PFSK-1 (cell line): ENCODE data around the gene SH3GL1.

Source experiments
- FOXP2 ChIP-seq: optimal IDR thresholded peaks from 2 replicates; pipeline ENCODE3; 2011; ENCODE audit warnings: borderline replicate concordance, control low read depth, inconsistent platforms; ENCODE audit not compliant: insufficient read depth; ENCODE audit errors: extremely low read length, extremely low read depth
- POLR2AphosphoS5 ChIP-seq: IDR thresholded peaks from 2 replicates; pipeline ENCODE4 v1.6.1; 2012; ENCODE audit warnings: low read depth, mild to moderate bottlenecking, control low read depth, low read length, moderate library complexity
- SIN3A ChIP-seq: IDR thresholded peaks from 2 replicates; pipeline ENCODE4 v1.6.1; 2012; ENCODE audit warnings: mild to moderate bottlenecking, low read length, moderate library complexity, borderline replicate concordance; ENCODE audit not compliant: insufficient read depth
- TAF1 ChIP-seq: IDR thresholded peaks from 2 replicates; pipeline ENCODE4 v1.6.1; 2012; ENCODE audit warnings: low read length, control low read depth, borderline replicate concordance; ENCODE audit not compliant: insufficient read depth
- TF ChIP-seq, protein P1 (sequence below), 2 experiments: IDR thresholded peaks; 2 replicates each; pipeline versions ENCODE4 v1.6.1 to v1.8.0; 2011 to 2012; ENCODE audit warnings: low read depth in 2 of 2, low read length in 2 of 2, control low read depth in 1 of 2, inconsistent platforms in 1 of 2, mild to moderate bottlenecking in 1 of 2, moderate library complexity in 1 of 2; ENCODE audit not compliant: insufficient read depth in 1 of 2

Gene SH3GL1

GRCh38 chr19:4369109-4369887 lies 31.0 kb downstream of the SH3GL1 start:
- TF ChIP-seq POLR2AphosphoS5 (no peak), FOXP2 (no peak), TAF1 (no peak), SIN3A (no peak)
- TF ChIP-seq, protein P1, sequence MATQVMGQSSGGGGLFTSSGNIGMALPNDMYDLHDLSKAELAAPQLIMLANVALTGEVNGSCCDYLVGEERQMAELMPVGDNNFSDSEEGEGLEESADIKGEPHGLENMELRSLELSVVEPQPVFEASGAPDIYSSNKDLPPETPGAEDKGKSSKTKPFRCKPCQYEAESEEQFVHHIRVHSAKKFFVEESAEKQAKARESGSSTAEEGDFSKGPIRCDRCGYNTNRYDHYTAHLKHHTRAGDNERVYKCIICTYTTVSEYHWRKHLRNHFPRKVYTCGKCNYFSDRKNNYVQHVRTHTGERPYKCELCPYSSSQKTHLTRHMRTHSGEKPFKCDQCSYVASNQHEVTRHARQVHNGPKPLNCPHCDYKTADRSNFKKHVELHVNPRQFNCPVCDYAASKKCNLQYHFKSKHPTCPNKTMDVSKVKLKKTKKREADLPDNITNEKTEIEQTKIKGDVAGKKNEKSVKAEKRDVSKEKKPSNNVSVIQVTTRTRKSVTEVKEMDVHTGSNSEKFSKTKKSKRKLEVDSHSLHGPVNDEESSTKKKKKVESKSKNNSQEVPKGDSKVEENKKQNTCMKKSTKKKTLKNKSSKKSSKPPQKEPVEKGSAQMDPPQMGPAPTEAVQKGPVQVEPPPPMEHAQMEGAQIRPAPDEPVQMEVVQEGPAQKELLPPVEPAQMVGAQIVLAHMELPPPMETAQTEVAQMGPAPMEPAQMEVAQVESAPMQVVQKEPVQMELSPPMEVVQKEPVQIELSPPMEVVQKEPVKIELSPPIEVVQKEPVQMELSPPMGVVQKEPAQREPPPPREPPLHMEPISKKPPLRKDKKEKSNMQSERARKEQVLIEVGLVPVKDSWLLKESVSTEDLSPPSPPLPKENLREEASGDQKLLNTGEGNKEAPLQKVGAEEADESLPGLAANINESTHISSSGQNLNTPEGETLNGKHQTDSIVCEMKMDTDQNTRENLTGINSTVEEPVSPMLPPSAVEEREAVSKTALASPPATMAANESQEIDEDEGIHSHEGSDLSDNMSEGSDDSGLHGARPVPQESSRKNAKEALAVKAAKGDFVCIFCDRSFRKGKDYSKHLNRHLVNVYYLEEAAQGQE (IDR thresholded peaks at IDR 0.05; ENCODE audit: insufficient read depth in 1 of 2, low read depth in 2 of 2, low read length in 2 of 2), result no peak

DNA sequence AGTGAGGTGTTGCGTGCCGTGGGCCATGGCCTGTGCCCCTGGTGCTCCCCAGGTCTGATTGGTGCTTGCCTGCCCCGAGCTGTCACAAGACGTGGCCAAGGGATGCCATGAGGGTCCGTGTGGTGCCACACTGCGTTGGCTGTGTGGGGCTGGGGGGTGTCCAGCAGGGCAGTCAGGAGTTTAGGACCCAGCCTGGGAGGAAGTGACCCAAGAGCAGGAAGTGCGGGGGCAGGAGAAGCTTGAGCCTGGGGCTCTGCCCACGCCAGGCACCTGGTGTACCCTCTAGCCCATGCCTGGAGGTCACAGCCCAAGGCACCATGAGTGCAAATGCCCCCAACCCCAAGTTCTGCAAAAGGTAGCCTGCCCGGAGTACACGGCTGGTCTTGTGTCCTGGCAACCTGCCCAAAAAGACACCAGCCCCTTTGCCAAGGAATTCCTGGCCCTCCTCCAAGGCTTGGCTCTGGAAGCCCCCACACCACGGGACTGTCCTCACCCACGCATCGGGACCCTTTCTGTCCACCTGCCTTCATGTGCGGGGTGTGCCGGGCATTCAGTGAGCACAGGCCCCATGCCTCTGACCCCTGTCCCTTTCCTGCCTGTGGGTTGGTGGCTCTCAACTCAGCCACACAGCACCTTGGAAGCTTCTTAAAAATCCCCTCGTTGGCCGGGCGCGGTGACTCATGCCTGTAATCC lies 32.1 kb downstream of the SH3GL1 start:
- TF ChIP-seq FOXP2, result peak; percentile 35
- TF ChIP-seq TAF1, result no peak
- TF ChIP-seq, protein P1 (IDR thresholded peaks at IDR 0.05; ENCODE audit: insufficient read depth in 1 of 2, low read depth in 2 of 2, low read length in 2 of 2), result no peak
- no peak for TF ChIP-seq POLR2AphosphoS5

DNA sequence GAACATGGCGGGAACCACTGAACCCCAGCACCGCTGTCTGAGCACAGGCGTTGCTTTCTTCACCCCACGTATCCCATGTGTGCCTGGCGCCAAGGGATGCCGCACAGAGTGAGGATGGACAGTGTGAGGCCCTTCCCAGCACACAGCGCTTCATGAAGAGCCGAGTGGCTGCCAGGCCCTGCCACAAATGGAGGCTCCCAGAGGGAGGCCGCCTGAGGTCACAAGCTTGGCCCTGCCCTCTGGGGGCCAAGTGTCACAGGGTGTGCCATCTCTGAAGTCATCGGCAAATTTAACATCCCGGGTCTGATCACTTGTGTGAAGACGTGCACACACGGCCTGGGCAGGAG lies 32.6 kb downstream of the SH3GL1 start:
- TF ChIP-seq TAF1 (no peak), SIN3A (no peak), POLR2AphosphoS5 (no peak), FOXP2 (no peak)
- TF ChIP-seq, protein P1 (IDR thresholded peaks at IDR 0.05; ENCODE audit: insufficient read depth in 1 of 2, low read depth in 2 of 2, low read length in 2 of 2), result no peak

DNA sequence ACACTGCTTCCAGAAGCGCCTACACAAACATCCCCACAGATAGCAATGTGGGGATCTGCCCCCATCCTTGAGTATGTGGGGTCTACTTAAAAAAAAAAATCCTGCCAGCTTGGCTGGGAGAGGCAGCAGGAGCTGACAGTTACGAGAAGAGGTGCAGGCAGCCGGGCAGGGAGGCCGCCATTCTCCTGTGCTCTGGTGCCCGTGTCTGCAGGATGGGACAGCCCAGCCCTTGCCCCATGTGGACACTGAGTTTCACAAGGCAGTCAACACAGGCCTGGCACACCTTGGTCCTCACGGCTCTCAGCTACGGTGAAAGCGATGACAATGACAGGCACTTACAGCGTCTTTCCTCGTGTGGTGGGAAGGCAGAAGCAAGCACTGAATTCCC lies 33.0 kb downstream of the SH3GL1 start:
- no peak for TF ChIP-seq SIN3A
- TF ChIP-seq, protein P1 (IDR thresholded peaks at IDR 0.05; ENCODE audit: insufficient read depth in 1 of 2, low read depth in 2 of 2, low read length in 2 of 2), result no peak
- no peak for TF ChIP-seq TAF1
- TF ChIP-seq FOXP2, result no peak
- no peak for TF ChIP-seq POLR2AphosphoS5
